Fibroblast of the conjunctiva (primary cell): ENCODE data around the gene NR3C2.

Experiments used
- DNase-seq: peaks from one replicate; pipeline ENCODE4 v3.0.0-alpha.2; 2010; ENCODE audit warnings: low read depth

The NR3C2 gene

DNA sequence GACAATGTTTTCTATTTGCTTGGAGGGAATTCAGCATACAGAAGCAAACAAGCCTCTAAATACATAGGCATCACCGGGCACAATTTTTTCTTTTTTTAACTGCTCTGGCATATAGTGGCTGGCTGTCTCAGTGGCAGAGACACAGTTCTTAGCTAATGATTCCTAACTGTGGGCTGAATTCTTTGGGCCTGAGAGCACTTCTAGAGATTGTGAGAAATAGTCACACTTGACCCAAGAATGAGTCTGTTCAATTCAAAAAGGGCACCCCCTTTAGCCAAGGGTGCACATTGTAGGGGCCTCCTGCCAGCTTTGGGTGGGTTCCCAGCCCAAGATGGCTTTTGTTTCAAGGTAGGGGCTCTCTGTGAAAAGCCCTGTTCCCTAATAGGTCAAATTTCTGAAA, 364.6 kb downstream of the NR3C2 start:
- DNase-seq = no peak

DNA sequence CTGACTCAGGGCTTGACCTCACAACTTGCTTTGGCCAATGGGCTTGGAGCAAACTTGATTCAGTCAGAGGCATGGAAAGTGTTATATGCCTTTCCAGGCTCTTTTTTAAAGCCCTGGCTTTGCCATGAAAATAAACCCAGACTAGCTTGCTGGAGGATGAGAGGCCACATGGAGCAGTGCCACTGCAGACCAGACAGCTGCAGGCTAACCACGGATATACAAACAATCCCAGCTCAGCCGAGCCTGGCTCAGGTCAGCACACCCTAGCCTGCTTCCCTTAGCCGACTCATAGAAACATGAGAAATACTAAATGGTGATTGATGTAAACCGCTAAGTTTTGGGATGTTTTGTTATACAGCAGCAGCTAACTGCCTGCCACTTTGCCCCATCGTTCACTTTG, 365.2 kb downstream of the NR3C2 start:
- DNase-seq = no peak

DNA sequence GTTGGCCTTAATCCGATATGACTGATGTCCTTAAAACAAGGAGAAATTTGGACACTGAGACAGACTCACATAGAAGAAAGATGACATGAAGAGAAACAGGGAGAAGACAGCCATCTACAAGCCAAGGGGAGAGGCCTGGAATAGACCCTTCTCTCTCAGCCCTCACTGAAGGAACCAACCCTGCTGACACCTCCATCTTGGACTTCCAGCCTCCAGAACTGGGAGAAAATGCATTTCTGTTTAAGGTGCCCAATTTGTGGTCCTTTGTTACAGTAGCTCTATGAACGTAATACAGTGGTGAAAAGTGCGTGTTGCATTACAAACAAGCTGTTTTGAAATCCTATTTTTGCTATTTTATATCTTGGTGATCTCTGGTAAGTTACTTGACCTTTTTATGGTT, 366.8 kb downstream of the NR3C2 start:
- no peak for DNase-seq

DNA sequence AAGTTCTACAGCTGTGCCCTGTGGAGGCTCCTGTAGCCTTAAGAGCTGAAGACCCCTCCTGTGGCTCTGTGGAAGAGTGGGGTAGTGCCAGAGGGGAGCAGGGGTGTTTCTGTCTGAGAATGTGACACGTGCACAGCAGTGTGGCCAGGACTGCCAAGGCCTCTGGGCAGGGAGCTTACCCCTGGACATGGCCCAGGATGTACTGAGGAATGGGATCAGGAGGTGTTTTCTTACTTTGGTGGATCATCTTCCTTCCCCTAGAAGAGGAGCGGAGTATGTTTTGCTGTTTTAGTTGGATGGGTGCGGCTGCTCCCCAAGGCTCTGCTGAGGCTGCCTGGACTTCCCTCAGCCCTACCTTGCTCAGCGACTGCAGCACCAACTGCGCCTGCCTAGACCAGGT, 367.8 kb downstream of the NR3C2 start:
- no peak for DNase-seq

DNA sequence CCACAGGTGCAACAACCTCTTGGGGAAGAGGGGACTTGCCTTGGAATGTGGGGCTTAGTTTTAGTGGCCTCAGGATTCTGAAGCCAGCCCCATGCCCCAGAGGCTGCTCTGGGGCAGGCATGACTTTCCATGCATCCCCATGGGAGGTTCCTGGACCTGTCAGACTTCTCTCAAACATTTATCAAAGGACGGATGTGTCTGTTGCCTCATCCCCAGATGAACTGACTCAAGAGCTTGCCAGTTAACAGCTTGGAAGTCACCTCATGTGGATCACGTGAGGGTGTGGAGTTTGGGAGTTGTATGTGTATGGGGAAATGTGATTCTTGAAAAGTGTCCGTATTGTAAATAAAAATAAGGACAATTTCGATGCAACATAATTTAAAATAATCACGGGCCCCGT, 368.9 kb downstream of the NR3C2 start:
- DNase-seq = no peak

DNA sequence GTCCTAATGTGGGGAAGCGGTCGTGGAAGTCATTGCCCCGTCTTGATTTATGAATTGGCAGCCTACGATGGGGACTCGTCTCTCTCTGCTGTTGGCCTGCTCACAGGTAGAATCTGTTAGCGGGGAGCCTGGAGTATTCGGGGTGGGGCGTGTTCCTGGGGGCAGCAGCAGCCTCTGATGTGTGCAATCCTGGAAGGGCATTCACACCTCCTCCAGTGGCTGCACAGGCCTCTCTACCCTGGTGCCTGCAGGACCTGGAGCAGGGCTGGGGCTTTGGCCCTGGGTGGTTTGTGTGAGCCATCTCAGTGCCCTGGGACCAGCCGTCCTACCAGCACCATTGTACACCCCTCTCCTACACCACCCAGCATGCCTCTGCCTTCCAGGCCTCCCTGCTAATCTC, 369.4 kb downstream of the NR3C2 start:
- no peak for DNase-seq

DNA sequence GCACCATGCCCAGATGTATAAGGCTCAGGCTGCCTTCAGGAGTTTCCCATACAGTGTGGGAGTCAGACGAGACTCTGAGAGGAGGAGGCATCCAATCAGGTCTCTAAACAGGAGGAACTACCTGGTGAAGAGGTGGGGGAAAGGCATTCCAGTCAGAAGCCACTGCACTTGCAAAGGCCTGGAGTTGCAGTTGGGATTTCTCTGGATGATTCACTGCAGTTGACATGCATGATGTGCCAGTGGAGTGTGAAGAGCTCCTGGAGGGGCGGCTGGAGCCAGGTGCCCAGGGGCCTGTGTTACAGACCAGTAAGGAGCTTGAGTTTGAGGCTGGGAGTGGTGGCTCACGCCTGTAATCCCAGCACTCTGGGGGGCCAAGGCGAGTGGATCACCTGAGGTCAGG, 371.2 kb downstream of the NR3C2 start:
- DNase-seq = no peak

DNA sequence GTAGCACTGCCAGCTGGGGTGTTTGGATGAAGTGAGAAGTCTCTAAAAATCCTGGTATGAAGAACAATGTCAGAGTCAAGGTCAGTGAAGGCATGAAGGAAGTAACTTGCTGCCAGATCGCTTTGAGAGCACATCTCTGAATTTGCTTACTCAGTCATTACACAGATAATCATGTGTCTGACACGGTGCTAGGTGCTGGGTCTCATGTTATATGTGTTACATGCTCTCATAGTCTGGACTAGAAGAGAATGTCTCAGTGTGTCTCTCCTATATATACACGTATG, 372.4 kb downstream of the NR3C2 start:
- DNase-seq = no peak

DNA sequence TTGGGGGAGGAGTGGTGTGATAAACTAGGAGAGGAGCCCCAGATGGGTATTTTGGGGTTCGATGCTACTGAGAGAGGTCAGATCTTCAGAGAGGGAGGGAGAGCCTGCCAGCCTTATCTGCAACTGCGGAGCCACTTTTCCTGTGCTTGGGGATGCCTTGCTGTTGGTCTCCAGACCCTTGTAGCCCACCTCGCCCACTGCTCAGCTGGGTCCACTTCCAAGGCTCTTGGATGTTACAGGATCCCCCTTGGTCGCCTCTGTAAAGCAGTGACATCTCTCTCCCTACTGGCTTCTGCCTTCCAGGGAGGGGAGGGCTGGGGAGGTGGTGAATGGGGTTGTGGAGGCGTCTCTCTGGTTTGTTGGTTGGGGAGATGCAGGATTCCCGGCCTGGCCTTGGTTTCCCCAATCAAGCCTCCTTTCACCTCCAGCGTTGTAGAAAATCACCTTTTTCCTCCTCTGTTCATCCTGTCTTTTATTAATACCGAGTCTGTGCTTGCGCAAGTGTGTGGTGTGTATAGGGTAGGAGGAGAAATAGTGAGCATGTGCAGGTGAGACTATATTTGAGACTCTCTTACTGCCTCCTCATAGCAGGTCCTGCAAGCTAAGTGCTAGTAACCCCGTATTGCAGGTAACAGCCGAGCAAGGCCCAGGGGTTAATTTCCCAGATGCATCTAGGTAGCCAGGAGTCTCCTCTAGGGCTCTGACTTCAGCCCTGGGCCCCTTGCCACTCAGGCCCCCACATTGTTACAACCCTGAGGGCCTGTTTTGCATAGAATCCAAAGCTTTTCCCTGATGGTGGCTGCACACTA, 372.9 kb downstream of the NR3C2 start:
- DNase-seq = no peak

DNA sequence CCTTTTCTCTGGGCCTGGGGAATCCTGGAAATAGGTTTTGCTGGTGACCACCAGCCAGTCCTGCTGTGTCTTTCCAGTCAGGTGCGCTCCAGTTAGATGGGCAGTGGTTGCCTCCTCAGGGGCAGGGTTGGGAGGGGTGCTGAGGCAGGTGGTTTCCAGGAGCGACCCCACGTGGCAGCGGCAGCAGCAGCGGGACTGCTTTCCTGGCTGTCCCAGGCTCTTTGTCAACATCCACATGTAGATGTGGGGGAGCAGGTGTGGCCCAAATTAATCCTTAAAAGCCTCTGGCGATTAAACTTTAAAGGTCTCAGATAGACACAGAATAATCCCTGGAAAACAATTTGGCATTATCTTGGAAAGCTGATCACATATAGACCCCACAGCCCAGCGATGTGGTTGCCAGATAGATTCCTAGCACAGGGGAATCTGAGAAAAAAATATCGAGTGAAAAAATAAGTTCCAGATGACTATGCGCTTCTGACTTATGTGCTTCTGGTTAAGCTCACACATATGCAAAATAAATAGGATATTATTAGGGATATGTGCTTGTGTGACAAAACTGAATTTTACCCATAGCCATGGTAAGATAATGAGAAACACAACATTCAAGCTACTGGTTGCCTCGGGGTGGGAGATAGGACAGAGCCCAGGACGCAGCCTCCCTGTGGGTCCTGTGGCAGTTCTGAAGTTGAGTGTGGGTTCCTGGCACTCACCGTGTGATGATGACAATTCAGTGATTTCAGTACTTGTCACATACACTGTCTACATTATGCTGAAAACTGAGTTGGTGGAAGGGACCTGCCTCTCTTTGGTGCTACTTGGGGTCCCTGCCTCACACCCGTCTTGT, 373.9 kb downstream of the NR3C2 start:
- no peak for DNase-seq

DNA sequence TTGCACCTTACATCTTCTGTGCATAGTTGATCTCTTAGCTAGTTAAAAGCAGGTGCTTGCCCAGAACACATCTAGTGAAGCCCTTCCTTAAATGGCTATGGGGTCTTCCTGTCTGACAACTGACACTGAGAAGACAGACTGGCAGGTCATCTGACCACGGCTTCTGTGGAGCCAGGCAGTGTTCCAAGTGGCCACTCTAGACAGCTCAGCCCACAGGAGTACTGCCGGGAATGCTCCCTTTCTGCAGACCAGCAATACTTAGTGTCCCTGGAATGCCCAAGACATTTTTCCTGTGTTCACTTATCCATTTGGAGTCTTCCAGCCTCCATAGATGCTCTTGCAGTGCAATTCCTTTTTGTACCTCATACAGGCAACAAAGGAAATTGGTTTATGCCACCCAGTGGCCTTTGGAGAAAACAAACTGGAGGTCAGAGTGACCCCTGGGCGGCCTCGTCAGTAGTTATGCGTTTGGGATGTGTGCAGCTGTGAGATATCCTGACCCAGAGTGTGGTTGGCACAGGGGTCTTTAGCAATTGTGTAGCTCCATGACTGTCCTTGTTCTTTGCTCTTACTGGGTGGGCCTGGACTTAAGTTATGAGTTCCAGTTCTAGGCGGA, 374.8 kb downstream of the NR3C2 start:
- no peak for DNase-seq

DNA sequence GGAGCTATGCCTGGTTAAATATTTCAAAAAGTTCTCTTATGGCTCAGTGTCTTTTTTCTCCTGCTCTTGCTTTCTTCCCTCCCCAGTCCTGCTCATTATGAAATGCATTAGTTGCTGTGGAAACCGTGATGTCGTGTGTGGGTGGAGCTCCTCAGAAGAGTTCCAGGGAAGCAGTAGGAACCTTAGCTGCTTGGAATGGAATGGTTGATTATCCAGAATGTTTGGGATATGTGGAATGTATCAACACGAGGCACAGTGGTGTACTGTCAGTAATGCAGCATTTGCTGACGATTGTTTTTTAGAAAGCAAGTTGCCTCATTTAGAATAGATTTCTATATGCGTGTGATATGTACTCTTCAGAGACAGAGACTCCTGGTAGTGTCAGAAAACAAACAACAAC, 377.1 kb downstream of the NR3C2 start:
- DNase-seq = peak; percentile 21

DNA sequence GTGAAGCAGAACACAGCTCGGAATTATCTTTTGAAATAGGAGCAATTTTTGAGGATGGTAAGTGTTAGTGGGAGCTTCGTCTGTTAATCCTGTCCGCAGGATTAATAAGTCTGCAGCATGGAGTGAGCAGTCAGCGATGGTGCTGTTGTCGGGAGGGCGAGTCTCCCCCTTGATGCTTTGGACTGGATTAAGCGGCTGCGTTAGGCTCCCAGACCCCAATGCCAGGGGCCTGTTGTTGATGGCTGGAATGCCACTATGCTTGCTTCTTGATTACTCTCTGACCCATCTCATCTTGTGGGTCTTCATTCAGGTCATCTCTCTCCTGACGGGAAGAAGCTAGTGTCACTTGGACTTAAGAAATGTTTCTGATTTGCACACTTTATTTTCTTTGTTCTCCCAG, 377.8 kb downstream of the NR3C2 start:
- DNase-seq = no peak

DNA sequence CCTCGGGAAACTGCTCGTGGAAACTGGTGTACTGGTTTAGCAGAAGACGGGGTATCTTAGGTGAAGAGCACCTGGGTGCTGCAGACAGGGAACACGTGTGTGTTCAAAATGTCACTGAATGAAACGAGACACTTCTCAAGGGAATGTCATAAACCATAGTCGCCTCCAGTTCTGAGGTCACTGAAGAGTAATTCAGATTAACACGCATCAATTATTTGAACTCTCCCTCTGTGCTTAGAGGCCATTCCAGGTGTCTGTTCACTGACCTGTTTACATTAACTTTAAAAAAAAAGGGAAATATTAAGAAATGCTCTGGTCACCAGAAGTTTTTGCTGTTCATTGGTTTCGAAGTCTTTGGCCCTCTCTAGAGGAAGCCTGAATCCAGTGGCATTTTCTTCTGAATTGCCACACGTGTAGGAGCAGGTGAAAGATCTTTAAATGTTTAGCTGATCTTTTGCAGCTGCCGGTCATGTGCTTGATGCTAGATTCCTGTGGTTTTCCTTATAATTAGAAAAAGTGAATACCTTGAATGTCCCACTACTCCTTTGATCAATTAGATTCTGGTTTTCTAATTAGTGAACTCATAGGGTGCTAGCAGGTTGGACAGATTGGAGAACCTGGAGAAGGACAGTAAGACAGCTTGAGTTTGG, 379.8 kb downstream of the NR3C2 start:
- DNase-seq = no peak

DNA sequence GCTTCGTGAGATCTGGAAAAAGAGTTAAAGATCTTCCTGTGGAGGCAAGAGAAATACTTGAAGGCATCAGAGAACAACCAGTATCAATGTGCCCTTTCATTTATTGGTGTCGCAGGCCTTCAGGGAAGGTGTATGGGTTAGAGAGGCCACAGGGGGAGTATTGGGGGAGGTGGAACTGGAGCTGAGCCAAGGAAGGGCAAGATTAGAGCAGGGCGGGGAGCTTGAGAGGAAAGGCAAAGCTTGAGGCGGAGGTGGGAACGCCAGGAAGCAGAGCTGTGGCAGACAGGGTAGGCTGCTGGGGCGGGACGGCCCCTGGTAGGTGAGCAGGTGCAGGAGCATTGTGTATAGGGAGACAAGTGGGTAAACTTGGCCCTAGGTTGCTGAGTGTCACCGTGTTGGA, 380.4 kb downstream of the NR3C2 start:
- DNase-seq = no peak

DNA sequence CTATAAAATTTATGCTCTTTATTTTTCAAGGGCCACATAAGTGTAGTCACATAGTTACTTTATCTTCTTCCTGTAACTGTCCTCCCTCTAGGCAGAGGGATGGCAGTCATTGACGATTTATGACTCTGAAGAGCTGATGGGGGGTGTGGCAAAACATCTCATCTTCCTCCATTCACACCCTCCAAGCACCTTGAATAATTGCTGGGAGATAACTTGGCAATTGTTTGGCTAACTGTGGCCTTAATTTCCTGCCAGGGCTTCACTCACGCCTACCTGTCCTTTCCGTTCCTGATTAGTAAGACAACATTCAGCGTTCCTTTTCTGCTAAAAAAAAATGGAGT, 381.1 kb downstream of the NR3C2 start:
- DNase-seq = no peak

DNA sequence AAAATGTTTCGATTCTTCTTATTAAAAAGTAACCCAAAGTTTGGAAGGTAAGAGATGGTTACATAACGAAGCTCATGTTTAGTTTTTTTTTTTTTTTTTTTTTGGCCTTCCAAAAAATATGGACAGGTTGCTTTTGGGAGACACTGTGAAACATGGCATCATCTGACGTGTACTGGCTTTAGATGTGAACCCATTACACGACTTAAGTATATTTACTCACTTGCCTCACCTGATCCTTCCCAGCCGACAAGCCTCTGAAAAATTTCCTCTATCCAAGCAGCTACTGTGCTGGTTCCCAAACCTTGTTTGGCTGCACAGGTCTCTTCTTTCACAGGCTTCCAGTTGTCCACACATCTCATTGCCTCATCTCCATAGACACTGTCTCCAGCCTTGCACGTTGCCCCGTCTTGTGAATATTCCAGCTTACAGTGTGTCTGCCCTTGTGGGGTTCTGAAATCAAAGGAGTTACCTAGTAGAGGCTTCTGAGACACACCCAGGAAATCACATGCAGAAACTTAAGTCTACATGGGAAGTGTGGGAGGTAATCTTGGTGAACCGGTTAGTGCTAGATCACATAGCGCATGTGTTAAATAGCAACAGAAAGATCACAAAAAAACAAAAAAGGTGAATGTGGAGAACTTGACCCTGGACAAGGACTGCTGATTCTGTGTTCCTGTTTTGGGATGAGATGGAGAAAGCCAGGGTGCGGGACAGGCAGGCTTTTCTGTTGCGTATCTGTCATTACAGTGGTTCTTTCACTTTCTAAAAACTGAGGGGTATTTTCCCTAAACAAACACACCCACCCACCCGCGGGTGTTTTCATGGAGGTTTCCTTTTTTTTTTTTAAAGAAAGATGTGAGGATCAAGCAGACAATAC, 381.7 kb downstream of the NR3C2 start:
- no peak for DNase-seq

DNA sequence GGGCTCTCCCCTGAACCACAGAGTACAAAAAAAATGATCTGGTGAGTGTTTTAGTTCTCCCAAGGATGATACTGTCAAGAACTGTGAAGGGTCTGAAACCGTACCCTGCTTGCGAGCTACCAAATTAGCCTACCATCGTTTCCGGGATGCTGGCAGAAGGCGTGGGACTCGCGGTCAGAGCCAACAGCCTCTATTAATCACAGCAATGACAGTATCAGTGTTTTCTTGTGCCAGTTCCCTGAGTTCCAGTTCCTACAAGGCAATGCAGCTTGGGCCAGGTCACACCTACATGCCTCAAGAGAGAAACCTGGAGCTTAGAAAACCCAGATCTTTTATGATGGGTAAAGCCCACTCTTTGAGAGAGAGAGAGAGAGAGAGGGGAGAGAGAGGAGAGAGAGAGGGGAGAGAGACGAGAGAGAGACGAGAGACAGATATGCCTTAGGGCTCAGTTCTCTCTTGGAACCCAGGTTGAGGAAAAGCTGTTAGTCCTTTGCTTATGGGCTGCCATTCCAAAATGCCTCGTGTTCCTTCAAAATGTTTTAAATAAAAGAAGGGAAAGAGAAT, 382.5 kb downstream of the NR3C2 start:
- DNase-seq = no peak

DNA sequence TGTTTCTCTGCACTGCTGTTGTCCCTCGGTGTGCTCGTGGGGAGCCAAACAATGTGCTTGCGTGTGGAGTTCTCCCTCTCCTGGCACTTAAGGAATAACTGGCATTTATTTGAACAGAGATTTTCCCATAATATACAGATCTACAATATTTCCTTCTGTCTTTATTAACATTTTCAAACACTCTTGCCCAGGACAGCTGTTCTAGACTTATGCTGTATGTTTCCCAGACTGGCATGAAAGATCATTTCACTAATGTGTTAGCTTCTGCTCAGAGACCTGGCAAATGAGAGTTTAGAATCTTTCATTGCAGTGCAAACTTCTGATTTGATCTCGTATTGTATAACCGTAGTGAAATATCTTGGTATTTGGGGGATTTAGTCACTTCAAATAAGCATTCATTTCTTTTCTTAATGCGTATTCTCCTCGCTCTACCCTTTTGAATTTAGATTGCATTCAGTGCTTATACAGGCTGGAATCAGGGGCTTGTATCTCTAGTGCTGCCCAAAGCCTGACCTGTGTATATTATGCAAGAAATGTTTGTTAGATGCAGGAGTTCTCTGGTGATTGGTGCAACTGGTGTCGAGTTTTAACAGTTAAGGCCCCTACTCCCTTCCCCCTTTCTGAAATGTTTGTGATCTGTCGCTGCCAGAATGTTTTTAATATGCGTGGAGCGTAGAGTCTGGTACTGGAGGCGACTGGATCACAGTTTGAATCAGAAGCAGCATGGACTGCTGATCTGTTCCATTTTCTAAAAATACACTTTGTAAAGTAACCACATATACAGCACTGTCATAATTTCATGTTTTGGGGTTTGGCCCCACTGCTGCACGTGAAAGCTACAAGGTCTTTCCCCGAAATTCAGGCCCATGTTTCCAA, 384.0 kb downstream of the NR3C2 start:
- no peak for DNase-seq

DNA sequence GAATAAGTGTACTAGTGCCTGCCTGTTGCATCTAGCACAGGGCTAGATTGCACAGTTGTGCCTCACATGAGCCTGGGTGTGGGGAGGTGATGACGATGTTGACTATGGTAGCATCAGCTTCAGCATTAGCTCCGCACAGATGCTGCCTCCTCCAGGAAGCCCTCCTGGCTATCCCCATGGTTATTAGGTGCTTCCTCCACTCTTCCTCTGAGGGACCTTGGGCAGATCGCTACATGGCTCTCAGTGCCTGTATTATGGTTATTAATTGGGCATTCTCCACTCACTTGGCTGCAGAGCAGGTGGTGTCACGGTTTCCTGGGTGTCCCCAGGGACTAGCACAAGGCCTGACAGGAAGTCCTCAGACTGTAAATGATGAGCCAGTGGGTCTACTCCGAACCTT, 384.7 kb downstream of the NR3C2 start:
- no peak for DNase-seq

DNA sequence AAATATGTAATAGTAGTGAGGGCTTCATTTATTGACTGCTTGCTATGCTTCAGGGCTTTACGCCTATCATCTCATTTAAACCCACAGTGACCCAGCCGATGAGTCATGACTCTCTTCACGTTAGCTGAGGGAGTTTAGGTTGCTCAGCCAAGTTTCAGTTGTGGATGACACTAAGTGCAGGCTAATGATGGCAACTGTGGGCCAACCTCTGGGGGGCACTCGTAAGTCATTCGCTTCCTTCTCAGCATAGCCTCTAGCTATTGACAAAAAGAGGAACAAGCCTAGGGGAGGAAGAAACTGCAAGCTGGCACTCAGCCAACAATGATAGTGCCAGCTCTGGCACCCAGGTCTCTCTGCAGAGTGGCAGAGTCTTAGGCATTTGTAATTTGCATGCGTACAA, 385.3 kb downstream of the NR3C2 start:
- DNase-seq = peak; percentile 26
